ENCODE data around the gene C19orf85.
"Not testable (repeated sequence)": the region's sequence is repeated elsewhere in the genome, so short reads cannot be mapped to it uniquely, and the experiment has no call there.

C19orf85 gene

GRCh38 chr19:55464662-55465054, at the start of gene C19orf85:
C19orf85 (minus strand) TSS chr19:55464751; CDS start chr19:55464554, 197 bp downstream.
- no peak for DNase-seq

- no peak for DNase-seq
Observed at GRCh38 chr19:55508120-55508519, 43.6 kb upstream of the C19orf85 start.

- no peak for DNase-seq
Observed at GRCh38 chr19:55504981-55505380, 40.4 kb upstream of the C19orf85 start.

GRCh38 chr19:55504252-55504603, 39.7 kb upstream of the C19orf85 start:
- DNase-seq = no peak

- DNase-seq = peak; percentile 96
Observed at GRCh38 chr19:55503502-55504251, 39.1 kb upstream of the C19orf85 start.

GRCh38 chr19:55503157-55503501, 38.6 kb upstream of the C19orf85 start:
- DNase-seq = no peak

GRCh38 chr19:55502197-55502952, 37.8 kb upstream of the C19orf85 start:
- no peak for DNase-seq

- no peak for DNase-seq
Observed at GRCh38 chr19:55500368-55500952, 35.9 kb upstream of the C19orf85 start.

GRCh38 chr19:55498246-55498840, 33.8 kb upstream of the C19orf85 start:
- DNase-seq = no peak

- DNase-seq = no peak
Observed at GRCh38 chr19:55497763-55498162, 33.2 kb upstream of the C19orf85 start.

GRCh38 chr19:55496820-55497219, 32.3 kb upstream of the C19orf85 start:
- DNase-seq = not testable (repeated sequence)

- DNase-seq = no peak
Observed at GRCh38 chr19:55495646-55496349, 31.2 kb upstream of the C19orf85 start.

GRCh38 chr19:55494172-55494761, 29.7 kb upstream of the C19orf85 start:
- no peak for DNase-seq

GRCh38 chr19:55493645-55494171, 29.2 kb upstream of the C19orf85 start:
- DNase-seq = no peak

- no peak for DNase-seq
Observed at GRCh38 chr19:55493052-55493644, 28.6 kb upstream of the C19orf85 start.

GRCh38 chr19:55492362-55492944, 27.9 kb upstream of the C19orf85 start:
- no peak for DNase-seq

- DNase-seq = no peak
Observed at GRCh38 chr19:55491546-55492360, 27.2 kb upstream of the C19orf85 start.

GRCh38 chr19:55490478-55491432, 26.2 kb upstream of the C19orf85 start:
- DNase-seq = no peak

- DNase-seq = no peak
Observed at GRCh38 chr19:55489711-55490477, 25.3 kb upstream of the C19orf85 start.

Data from hematopoietic multipotent progenitor cell treated with erythropoietin and hydrocortisone succinate and interleukin-3 and kit ligand, for 6 days (in vitro differentiated cells).